ENCODE measurements around the gene LRIT3. TPM values are rescaled to one million over a fixed set of nuclear protein-coding genes. Genes with fewer than 3 reads are reported as not detected.
"Not testable (repeated sequence)": the region's sequence is repeated elsewhere in the genome, so short reads cannot be mapped to it uniquely, and the experiment has no call there.

The LRIT3 gene
- total RNA-seq, 2 donors from 2014 or later, result 0.85 to 1.4 TPM

GRCh38 chr4:109873791-109874514 is 26.0 kb downstream of the LRIT3 start:
- H3K27me3 ChIP-seq (replicated peaks; ENCODE audit: insufficient read depth), result no peaks in the 10 kb centered on the region
- TF ChIP-seq, protein P1, sequence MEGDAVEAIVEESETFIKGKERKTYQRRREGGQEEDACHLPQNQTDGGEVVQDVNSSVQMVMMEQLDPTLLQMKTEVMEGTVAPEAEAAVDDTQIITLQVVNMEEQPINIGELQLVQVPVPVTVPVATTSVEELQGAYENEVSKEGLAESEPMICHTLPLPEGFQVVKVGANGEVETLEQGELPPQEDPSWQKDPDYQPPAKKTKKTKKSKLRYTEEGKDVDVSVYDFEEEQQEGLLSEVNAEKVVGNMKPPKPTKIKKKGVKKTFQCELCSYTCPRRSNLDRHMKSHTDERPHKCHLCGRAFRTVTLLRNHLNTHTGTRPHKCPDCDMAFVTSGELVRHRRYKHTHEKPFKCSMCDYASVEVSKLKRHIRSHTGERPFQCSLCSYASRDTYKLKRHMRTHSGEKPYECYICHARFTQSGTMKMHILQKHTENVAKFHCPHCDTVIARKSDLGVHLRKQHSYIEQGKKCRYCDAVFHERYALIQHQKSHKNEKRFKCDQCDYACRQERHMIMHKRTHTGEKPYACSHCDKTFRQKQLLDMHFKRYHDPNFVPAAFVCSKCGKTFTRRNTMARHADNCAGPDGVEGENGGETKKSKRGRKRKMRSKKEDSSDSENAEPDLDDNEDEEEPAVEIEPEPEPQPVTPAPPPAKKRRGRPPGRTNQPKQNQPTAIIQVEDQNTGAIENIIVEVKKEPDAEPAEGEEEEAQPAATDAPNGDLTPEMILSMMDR (IDR thresholded peaks at IDR 0.05), result no peak
- no peaks in the 10 kb centered on the region for H3K36me3 ChIP-seq
- H3K4me1 ChIP-seq (ENCODE audit: control insufficient read depth in 1 of 2, low read depth in 2 of 2), result no peaks in the 10 kb centered on the region
- ATAC-seq (ENCODE audit: insufficient number of reproducible peaks, low FRiP score, low read depth) (no peak), DNase-seq (ENCODE audit: low spot score) (no peak)
- H3K9me3 ChIP-seq, result no peaks in the 10 kb centered on the region
- H3K27ac ChIP-seq, result no peak overlapping the region
- no peak overlapping the region for H3K4me3 ChIP-seq

GRCh38 chr4:109875106-109875505 is 27.2 kb downstream of the LRIT3 start:
- no peak for DNase-seq (ENCODE audit: low spot score)
- Histone ChIP-seq H3K36me3 (no peaks in the 10 kb centered on the region), H3K27ac (no peak overlapping the region), H3K4me1 (ENCODE audit: control insufficient read depth in 1 of 2, low read depth in 2 of 2) (no peaks in the 10 kb centered on the region), H3K27me3 (replicated peaks; ENCODE audit: insufficient read depth) (no peaks in the 10 kb centered on the region), H3K4me3 (no peak overlapping the region), H3K9me3 (no peaks in the 10 kb centered on the region)
- TF ChIP-seq, protein P1 (IDR thresholded peaks at IDR 0.05), result no peak
- no peak for ATAC-seq (ENCODE audit: insufficient number of reproducible peaks, low FRiP score, low read depth)

GRCh38 chr4:109875553-109875952 is 27.6 kb downstream of the LRIT3 start:
- H3K9me3 ChIP-seq; H3K27ac ChIP-seq; H3K4me1 ChIP-seq (ENCODE audit: control insufficient read depth in 1 of 2, low read depth in 2 of 2); H3K4me3 ChIP-seq; H3K36me3 ChIP-seq; ATAC-seq (ENCODE audit: insufficient number of reproducible peaks, low FRiP score, low read depth); DNase-seq (ENCODE audit: low spot score); H3K27me3 ChIP-seq (replicated peaks; ENCODE audit: insufficient read depth): not testable (repeated sequence)

- Histone ChIP-seq H3K4me1 (ENCODE audit: control insufficient read depth in 1 of 2, low read depth in 2 of 2) (no peaks in the 10 kb centered on the region), H3K27me3 (replicated peaks; ENCODE audit: insufficient read depth) (no peaks in the 10 kb centered on the region), H3K27ac (no peak overlapping the region), H3K36me3 (no peaks in the 10 kb centered on the region), H3K9me3 (no peaks in the 10 kb centered on the region), H3K4me3 (no peak overlapping the region)
- TF ChIP-seq, protein P1 (IDR thresholded peaks at IDR 0.05), result no peak
- DNase-seq (ENCODE audit: low spot score) (no peak), ATAC-seq (ENCODE audit: insufficient number of reproducible peaks, low FRiP score, low read depth) (no peak)
Observed at GRCh38 chr4:109876634-109877265, 28.8 kb downstream of the LRIT3 start.

GRCh38 chr4:109877400-109877799 is 29.5 kb downstream of the LRIT3 start:
- TF ChIP-seq, protein P1 (IDR thresholded peaks at IDR 0.05), result no peak
- Histone ChIP-seq H3K27ac (no peak overlapping the region), H3K4me3 (no peak overlapping the region), H3K36me3 (no peaks in the 10 kb centered on the region), H3K27me3 (replicated peaks; ENCODE audit: insufficient read depth) (no peaks in the 10 kb centered on the region), H3K4me1 (ENCODE audit: control insufficient read depth in 1 of 2, low read depth in 2 of 2) (no peaks in the 10 kb centered on the region), H3K9me3 (no peaks in the 10 kb centered on the region)
- no peak for DNase-seq (ENCODE audit: low spot score)
- ATAC-seq (ENCODE audit: insufficient number of reproducible peaks, low FRiP score, low read depth), result no peak
